B cell (primary cell): ENCODE measurements around the gene SLC30A9. TPM values are rescaled to one million over a fixed set of nuclear protein-coding genes. Genes with fewer than 3 reads are reported as not detected.

Experiments used
- ATAC-seq: fragments of 200-7000 bp; cut with Tn5 transposase; one replicate; pipeline ENCODE4 v1.10.0; 2021; ENCODE audit warnings: low read depth, mild to moderate bottlenecking, moderate number of reproducible peaks, moderate library complexity
- CTCF ChIA-PET: fragments of 350-600 bp; sonication (Branson Sonifier 250); formaldehyde crosslinking; loops from one replicate; lab custom pipeline; 2021; ENCODE audit warnings: antibody characterized with exemption, inconsistent platforms; lab: Charles Lee
- POLR2A ChIA-PET: fragments of 350-600 bp; sonication (Branson Sonifier 250); formaldehyde crosslinking; loops from one replicate; lab custom pipeline; 2021; ENCODE audit warnings: antibody characterized with exemption; lab: Charles Lee
- DNase-seq: peaks from one replicate; pipeline ENCODE4 v3.0.0; 2013
- H2AFZ ChIP-seq: 2 replicates; pipeline ENCODE4 v1.6.1; 2012; ENCODE audit warnings: mild to moderate bottlenecking, low read depth, low read length; ENCODE audit not compliant: insufficient read depth, poor library complexity, severe bottlenecking
- H3K27ac ChIP-seq, 2 donors: 1 replicate in 1 of 2; 2 replicates in 1 of 2; pipeline ENCODE4 v1.5.1; 2012 to 2013; ENCODE audit warnings: low read length in 2 of 2, mild to moderate bottlenecking in 2 of 2, moderate library complexity in 1 of 2
- H3K27me3 ChIP-seq, 4 experiments: fragments of 200-600 bp in 1 of 4; sonication (generic) in 1 of 4; replicated peaks in 1 of 4; 1 replicate in 2 of 4; 2 replicates in 2 of 4; pipeline versions ENCODE4 v1.6.1 to v1.7.0; 2013 to 2016; ENCODE audit warnings: low read length in 3 of 4, mild to moderate bottlenecking in 2 of 4, mixed read lengths in 1 of 4, moderate library complexity in 1 of 4; ENCODE audit not compliant: insufficient read depth in 4 of 4, control insufficient read depth in 3 of 4; ENCODE audit errors: control extremely low read depth in 1 of 4
- H3K36me3 ChIP-seq, 2 experiments: replicated peaks in 1 of 2; 1 replicate in 1 of 2; 2 replicates in 1 of 2; pipeline versions ENCODE4 v1.6.1 to v1.7.1; 2013; ENCODE audit warnings: low read length in 1 of 2; ENCODE audit not compliant: insufficient read depth in 2 of 2, control insufficient read depth in 1 of 2; ENCODE audit errors: control extremely low read depth in 1 of 2, extremely low read depth in 1 of 2
- H3K4me1 ChIP-seq, 2 donors: fragments of 200-600 bp in 1 of 2; sonication (generic) in 1 of 2; 1 replicate in 1 of 2; 2 replicates in 1 of 2; pipeline versions ENCODE4 v1.5.1 to v1.6.1; 2013 to 2017; ENCODE audit warnings: low read length in 2 of 2; ENCODE audit not compliant: control insufficient read depth in 2 of 2, insufficient read depth in 2 of 2
- H3K4me2 ChIP-seq: replicated peaks from 2 replicates; pipeline ENCODE3; 2012; ENCODE audit warnings: mild to moderate bottlenecking, low read depth, low read length; ENCODE audit not compliant: poor library complexity, severe bottlenecking
- H3K4me3 ChIP-seq, 5 experiments: fragments of 200-600 bp in 1 of 5; sonication (generic) in 1 of 5; 1 replicate in 3 of 5; 2 replicates in 2 of 5; pipeline versions ENCODE4 v1.5.1 to v1.7.0; 2011 to 2016; ENCODE audit warnings: low read length in 4 of 5, mild to moderate bottlenecking in 4 of 5, low read depth in 2 of 5, control low read depth in 1 of 5, moderate library complexity in 1 of 5; ENCODE audit not compliant: insufficient read depth in 1 of 5; ENCODE audit errors: control extremely low read depth in 1 of 5, extremely low read depth in 1 of 5
- H3K79me2 ChIP-seq: fragments of 200-600 bp; sonication (generic); one replicate; pipeline ENCODE4 v1.6.0; 2016; ENCODE audit warnings: low read length; ENCODE audit not compliant: control insufficient read depth, insufficient read depth
- H3K9ac ChIP-seq: fragments of 200-600 bp; sonication (generic); 2 replicates; pipeline ENCODE4 v1.6.1; 2017; ENCODE audit warnings: mild to moderate bottlenecking, low read length, moderate library complexity
- H3K9me3 ChIP-seq, 3 donors: one replicate each; pipeline versions ENCODE4 v1.6.1 to v1.7.1; 2013; ENCODE audit warnings: low read length in 2 of 3; ENCODE audit not compliant: control insufficient read depth in 2 of 3, insufficient read depth in 1 of 3; ENCODE audit errors: control extremely low read depth in 1 of 3
- H4K20me1 ChIP-seq: 2 replicates; pipeline ENCODE4 v1.6.0; 2012; ENCODE audit warnings: mild to moderate bottlenecking, low read length; ENCODE audit not compliant: insufficient read depth, control insufficient read depth, poor library complexity, severe bottlenecking
- H3K27ac Mint-ChIP-seq: one replicate; pipeline ENCODE4 v1.8.0; 2021; ENCODE audit warnings: mixed read lengths
- H3K27me3 Mint-ChIP-seq: one replicate; pipeline ENCODE4 v1.8.0; 2021; ENCODE audit warnings: mixed read lengths
- H3K4me1 Mint-ChIP-seq: one replicate; pipeline ENCODE4 v1.8.0; 2021; ENCODE audit warnings: mixed read lengths
- H3K4me3 Mint-ChIP-seq: one replicate; pipeline ENCODE4 v1.8.0; 2021; ENCODE audit warnings: mixed read lengths
- H3K9me3 Mint-ChIP-seq: one replicate; pipeline ENCODE4 v1.8.0; 2022; ENCODE audit warnings: mixed read lengths; ENCODE audit not compliant: insufficient read depth
- EZH2 ChIP-seq: IDR thresholded peaks from 2 replicates; pipeline ENCODE4 v1.6.1; 2012; ENCODE audit warnings: borderline replicate concordance, low read depth, mild to moderate bottlenecking, moderate library complexity, low read length; ENCODE audit not compliant: insufficient read depth, poor library complexity, severe bottlenecking
- WGBS: methylation state at CpG from one replicate; pipeline ENCODE4 v1.1.5; 2013; ENCODE audit warnings: missing lambda C conversion rate; ENCODE audit not compliant: insufficient coverage; 5-methylcytosine and 5-hydroxymethylcytosine counted together
- intact Hi-C: fragments of 100-400 bp; cut with micrococcal nuclease; formaldehyde crosslinking; loops from one replicate; pipeline ENCODE4 v1.10.0; 2022
- polyA plus RNA-seq: library from polyadenylated mRNA; depleted of rRNA; stranded (reverse); fragments of >200 nt; gene quantifications from 2 replicates; pipeline ENCODE4 v1.2.3, GENCODE V29; 2012
- total RNA-seq, 2 donors: library from RNA; stranded (reverse); fragments of 120-200 nt in 1 of 2; gene quantifications; 1 replicate in 1 of 2; 2 replicates in 1 of 2; pipeline versions ENCODE4 v1.2.3 to v1.2.4, GENCODE V29; 2013 to 2022
- TF ChIP-seq, protein P1 (sequence below): fragments of 200-600 bp; IDR thresholded peaks from one replicate; pipeline ENCODE4 v1.8.0; 2022; ENCODE audit warnings: antibody characterized with exemption, mild to moderate bottlenecking

The SLC30A9 gene
- total and polyA plus RNA-seq, 2 donors (not counting 1 experiment from before 2014, with no cell fraction given): 9.9 to 37.0 TPM

- intact Hi-C loops: no loop called here
- WGBS: 95% methylated on average over 19 of the region's 22 CpGs
- no peak overlapping the region for H3K4me3 Mint-ChIP-seq
Observed at GRCh38 chr4:41982716-41983115, 7.6 kb upstream of the SLC30A9 start.

DNA sequence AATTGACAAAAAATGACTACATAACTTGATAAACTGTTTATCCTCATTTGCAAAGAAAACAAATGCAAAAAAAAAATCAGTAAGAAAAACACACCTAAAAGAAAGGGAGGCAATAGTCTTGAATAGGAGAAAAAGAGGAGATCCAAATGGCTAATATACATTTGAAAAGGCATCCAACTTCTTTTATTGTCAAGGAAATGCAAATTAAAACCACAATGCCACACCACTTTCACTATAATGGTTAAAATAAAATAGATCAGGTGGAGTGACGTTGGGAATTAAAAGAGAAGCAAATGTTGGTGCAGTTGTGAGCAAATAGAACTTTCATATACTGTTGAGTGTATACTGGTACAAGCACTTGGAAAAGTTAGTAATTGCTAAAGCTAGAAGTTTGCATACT, 5.2 kb upstream of the SLC30A9 start:
- Histone ChIP-seq H3K36me3 (no peaks in the 10 kb centered on the region), H3K4me3 (no peak overlapping the region), H2AFZ (no peak overlapping the region), H3K27me3 (no peaks in the 10 kb centered on the region), H3K4me1 (peaks cover 6% of the 10 kb centered on the region in 2 donors), H3K9ac (no peak overlapping the region), H4K20me1 (no peaks in the 10 kb centered on the region), H3K9me3 (no peaks in the 10 kb centered on the region), H3K79me2 (peaks cover 5% of the 10 kb centered on the region), H3K27ac (no peak overlapping the region), H3K4me2 (no peak overlapping the region)
- H3K9me3 Mint-ChIP-seq: no peaks in the 10 kb centered on the region
- peaks cover 9% of the 10 kb centered on the region for H3K4me1 Mint-ChIP-seq
- no peaks in the 10 kb centered on the region for H3K27me3 Mint-ChIP-seq
- H3K27ac Mint-ChIP-seq: no peak overlapping the region
- DNase-seq: no peak
- TF ChIP-seq, protein P1, sequence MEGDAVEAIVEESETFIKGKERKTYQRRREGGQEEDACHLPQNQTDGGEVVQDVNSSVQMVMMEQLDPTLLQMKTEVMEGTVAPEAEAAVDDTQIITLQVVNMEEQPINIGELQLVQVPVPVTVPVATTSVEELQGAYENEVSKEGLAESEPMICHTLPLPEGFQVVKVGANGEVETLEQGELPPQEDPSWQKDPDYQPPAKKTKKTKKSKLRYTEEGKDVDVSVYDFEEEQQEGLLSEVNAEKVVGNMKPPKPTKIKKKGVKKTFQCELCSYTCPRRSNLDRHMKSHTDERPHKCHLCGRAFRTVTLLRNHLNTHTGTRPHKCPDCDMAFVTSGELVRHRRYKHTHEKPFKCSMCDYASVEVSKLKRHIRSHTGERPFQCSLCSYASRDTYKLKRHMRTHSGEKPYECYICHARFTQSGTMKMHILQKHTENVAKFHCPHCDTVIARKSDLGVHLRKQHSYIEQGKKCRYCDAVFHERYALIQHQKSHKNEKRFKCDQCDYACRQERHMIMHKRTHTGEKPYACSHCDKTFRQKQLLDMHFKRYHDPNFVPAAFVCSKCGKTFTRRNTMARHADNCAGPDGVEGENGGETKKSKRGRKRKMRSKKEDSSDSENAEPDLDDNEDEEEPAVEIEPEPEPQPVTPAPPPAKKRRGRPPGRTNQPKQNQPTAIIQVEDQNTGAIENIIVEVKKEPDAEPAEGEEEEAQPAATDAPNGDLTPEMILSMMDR: no peak
- no peak for TF ChIP-seq EZH2
- WGBS: no CpG with 5 or more reads among the region's 1 CpG
- POLR2A ChIA-PET: no interaction called here
- CTCF ChIA-PET: no interaction called here
- H3K4me3 Mint-ChIP-seq: no peak overlapping the region
- ATAC-seq: no peak
- intact Hi-C loops: no loop called here

More at GRCh38 chr4:41982716-41983115, 7.6 kb upstream of the SLC30A9 start:
- H3K4me3 ChIP-seq: no peak overlapping the region
- no peaks in the 10 kb centered on the region for H3K4me1 Mint-ChIP-seq
- no peaks in the 10 kb centered on the region for H3K9me3 ChIP-seq
- H3K9me3 Mint-ChIP-seq: no peaks in the 10 kb centered on the region
- no peaks in the 10 kb centered on the region for H3K36me3 ChIP-seq
- H3K27ac ChIP-seq: no peak overlapping the region
- no peaks in the 10 kb centered on the region for H4K20me1 ChIP-seq
- POLR2A ChIA-PET: no interaction called here
- TF ChIP-seq, protein P1: no peak
- TF ChIP-seq EZH2: no peak
- ATAC-seq: no peak
- H3K4me1 ChIP-seq: no peaks in the 10 kb centered on the region
- H3K79me2 ChIP-seq: no peaks in the 10 kb centered on the region
- H3K27me3 ChIP-seq: no peaks in the 10 kb centered on the region
- H3K27ac Mint-ChIP-seq: no peak overlapping the region
- peaks cover 4% of the 10 kb centered on the region for H3K27me3 Mint-ChIP-seq
- CTCF ChIA-PET: no interaction called here
- no peak overlapping the region for H3K9ac ChIP-seq
- H2AFZ ChIP-seq: no peak overlapping the region
- no peak overlapping the region for H3K4me2 ChIP-seq
- DNase-seq: no peak
